IMR-90 (cell line): ENCODE measurements around the gene SRC. TPM values are rescaled to one million over a fixed set of nuclear protein-coding genes. Genes with fewer than 3 reads are reported as not detected.

Experiments
- ATAC-seq: fragments of 200-7000 bp; cut with Tn5 transposase; 2 replicates; pipeline ENCODE4 v1.9.1; 2020; ENCODE audit warnings: low read depth, mild to moderate bottlenecking, moderate library complexity
- BruUV-seq: library from RNA; stranded (reverse); fragments of 400-500 nt; replicated peaks from 2 replicates; lab custom pipeline; 2021; lab: Mats Ljungman, UMichigan
- CTCF ChIA-PET: fragments of 300-600 bp; formaldehyde crosslinking; extraction: SDS; loops from one replicate; lab custom pipeline; 2021; ENCODE audit warnings: antibody characterized with exemption; lab: Yijun Ruan, JAX
- POLR2A ChIA-PET: fragments of 300-600 bp; sonication (Branson Sonifier 250); formaldehyde crosslinking; loops from one replicate; lab custom pipeline; 2022; ENCODE audit warnings: antibody characterized with exemption; ENCODE audit not compliant: unreplicated experiment; lab: Charles Lee
- DNase-seq: peaks from one replicate; pipeline ENCODE4 v3.0.0; 2013
- H2AFZ ChIP-seq: replicated peaks from 2 replicates; pipeline ENCODE3; 2013; ENCODE audit warnings: low read length, mild to moderate bottlenecking; ENCODE audit not compliant: poor library complexity
- H2AK5ac ChIP-seq: 2 replicates; pipeline ENCODE4 v1.6.1; 2013; ENCODE audit warnings: low read depth, low read length, inconsistent platforms
- H2AK9ac ChIP-seq: replicated peaks from 2 replicates; pipeline ENCODE3; 2013; ENCODE audit warnings: mild to moderate bottlenecking, low read depth, low read length, moderate library complexity; ENCODE audit not compliant: poor library complexity
- H2BK120ac ChIP-seq: 2 replicates; pipeline ENCODE4 v1.6.1; 2013; ENCODE audit warnings: low read depth, low read length, inconsistent platforms
- H2BK15ac ChIP-seq: 3 replicates; pipeline ENCODE4 v1.6.1; 2013; ENCODE audit warnings: low read depth, low read length, inconsistent platforms
- H2BK20ac ChIP-seq: 2 replicates; pipeline ENCODE4 v1.6.1; 2013; ENCODE audit warnings: low read depth, mild to moderate bottlenecking, inconsistent platforms, low read length, moderate library complexity
- H2BK5ac ChIP-seq: 2 replicates; pipeline ENCODE4 v1.6.1; 2013; ENCODE audit warnings: mild to moderate bottlenecking, low read depth, low read length, inconsistent platforms; ENCODE audit not compliant: poor library complexity, severe bottlenecking
- H3K14ac ChIP-seq: replicated peaks from 2 replicates; pipeline ENCODE4 v1.6.1; 2013; ENCODE audit warnings: low read depth, low read length, inconsistent platforms
- H3K18ac ChIP-seq: 2 replicates; pipeline ENCODE4 v1.6.1; 2013; ENCODE audit warnings: low read depth, low read length, control low read depth
- H3K23ac ChIP-seq: 2 replicates; pipeline ENCODE4 v1.6.1; 2013; ENCODE audit warnings: low read depth, low read length, inconsistent platforms
- H3K27ac ChIP-seq: 2 replicates; pipeline ENCODE4 v1.5.1; 2013; ENCODE audit warnings: mild to moderate bottlenecking, control low read depth, low read length; ENCODE audit not compliant: insufficient read depth
- H3K27me3 ChIP-seq: 2 replicates; pipeline ENCODE4 v1.6.1; 2013; ENCODE audit warnings: low read length; ENCODE audit not compliant: control insufficient read depth, insufficient read depth
- H3K36me3 ChIP-seq: 2 replicates; pipeline ENCODE4 v1.6.1; 2013; ENCODE audit warnings: low read length, mixed read lengths; ENCODE audit not compliant: control insufficient read depth, insufficient read depth
- H3K4ac ChIP-seq: 2 replicates; pipeline ENCODE4 v1.6.1; 2013; ENCODE audit warnings: low read depth, low read length, inconsistent platforms
- H3K4me1 ChIP-seq: 2 replicates; pipeline ENCODE4 v1.6.1; 2013; ENCODE audit warnings: low read length, mixed read lengths; ENCODE audit not compliant: control insufficient read depth, insufficient read depth
- H3K4me2 ChIP-seq: 2 replicates; pipeline ENCODE4 v1.6.1; 2013; ENCODE audit warnings: low read depth, mild to moderate bottlenecking, control low read depth, low read length, moderate library complexity
- H3K4me3 ChIP-seq: 2 replicates; pipeline ENCODE4 v1.5.1; 2013; ENCODE audit warnings: low read depth, mild to moderate bottlenecking, control low read depth, low read length, moderate library complexity; ENCODE audit not compliant: insufficient read depth
- H3K56ac ChIP-seq: 2 replicates; pipeline ENCODE4 v1.6.1; 2013; ENCODE audit warnings: low read length, inconsistent platforms; ENCODE audit not compliant: insufficient read depth; ENCODE audit errors: extremely low read depth
- H3K79me1 ChIP-seq, 2 experiments: 2 replicates each; pipeline ENCODE4 v1.6.1; 2013; ENCODE audit warnings: low read length in 2 of 2, inconsistent platforms in 1 of 2, low read depth in 1 of 2
- H3K9ac ChIP-seq: 2 replicates; pipeline ENCODE4 v1.6.1; 2013; ENCODE audit warnings: low read depth, low read length, control low read depth
- H3K9me1 ChIP-seq: 2 replicates; pipeline ENCODE4 v1.6.1; 2013; ENCODE audit warnings: low read length, inconsistent platforms; ENCODE audit not compliant: insufficient read depth
- H3K9me3 ChIP-seq: 2 replicates; pipeline ENCODE4 v1.6.1; 2013; ENCODE audit warnings: low read length; ENCODE audit not compliant: control insufficient read depth, insufficient read depth
- H4K20me1 ChIP-seq: 2 replicates; pipeline ENCODE4 v1.6.1; 2013; ENCODE audit warnings: low read length, inconsistent platforms; ENCODE audit not compliant: insufficient read depth
- H4K5ac ChIP-seq: 2 replicates; pipeline ENCODE4 v1.6.1; 2013; ENCODE audit warnings: mild to moderate bottlenecking, low read depth, low read length, control low read depth
- H4K8ac ChIP-seq, 2 experiments: 2 replicates each; pipeline ENCODE4 v1.6.1; 2013; ENCODE audit warnings: low read depth in 2 of 2, low read length in 2 of 2, control low read depth in 1 of 2, inconsistent platforms in 1 of 2
- H4K91ac ChIP-seq: 2 replicates; pipeline ENCODE4 v1.6.1; 2013; ENCODE audit warnings: low read depth, low read length, inconsistent platforms; ENCODE audit not compliant: insufficient read depth
- BHLHE40 ChIP-seq: fragments of 150-350 bp; IDR thresholded peaks from 2 replicates; pipeline ENCODE4 v1.6.1; 2016; ENCODE audit warnings: mild to moderate bottlenecking, low read depth, low read length
- CEBPB ChIP-seq: IDR thresholded peaks from 2 replicates; pipeline ENCODE4 v1.6.1; 2012; ENCODE audit warnings: low read depth, low read length, improper control_type of control experiment
- CHD1 ChIP-seq: IDR thresholded peaks from 2 replicates; pipeline ENCODE4 v1.6.1; 2012; ENCODE audit warnings: low read depth, low read length, improper control_type of control experiment
- CTCF ChIP-seq: conservative IDR thresholded peaks from 2 replicates; pipeline ENCODE4 v1.5.1; 2012; ENCODE audit warnings: mild to moderate bottlenecking, low read depth, low read length, improper control_type of control experiment
- ELK1 ChIP-seq: fragments of 150-350 bp; IDR thresholded peaks from 2 replicates; pipeline ENCODE4 v1.6.1; 2016; ENCODE audit warnings: low read depth, mild to moderate bottlenecking, low read length, moderate library complexity, borderline replicate concordance
- FOS ChIP-seq: fragments of 150-350 bp; IDR thresholded peaks from 2 replicates; pipeline ENCODE4 v1.6.1; 2016; ENCODE audit warnings: low read depth, low read length
- MAFK ChIP-seq: IDR thresholded peaks from 2 replicates; pipeline ENCODE4 v1.6.1; 2012; ENCODE audit warnings: low read depth, low read length, improper control_type of control experiment
- MAZ ChIP-seq: IDR thresholded peaks from 2 replicates; pipeline ENCODE4 v1.6.1; 2012; ENCODE audit warnings: low read depth, mild to moderate bottlenecking, low read length, improper control_type of control experiment, moderate library complexity, borderline replicate concordance
- MXI1 ChIP-seq: IDR thresholded peaks from 2 replicates; pipeline ENCODE4 v1.6.1; 2012; ENCODE audit warnings: low read depth, mild to moderate bottlenecking, low read length, moderate library complexity, borderline replicate concordance
- NFE2L2 ChIP-seq: fragments of 150-350 bp; IDR thresholded peaks from 2 replicates; pipeline ENCODE4 v1.6.1; 2016; ENCODE audit warnings: low read depth, mild to moderate bottlenecking, low read length
- RAD21 ChIP-seq: IDR thresholded peaks from 2 replicates; pipeline ENCODE4 v1.6.1; 2012; ENCODE audit warnings: low read length, improper control_type of control experiment
- RCOR1 ChIP-seq: IDR thresholded peaks from 2 replicates; pipeline ENCODE4 v1.6.1; 2012; ENCODE audit warnings: mild to moderate bottlenecking, low read length, improper control_type of control experiment; ENCODE audit not compliant: insufficient replicate concordance
- RFX5 ChIP-seq: IDR thresholded peaks from 2 replicates; pipeline ENCODE4 v1.8.0; 2012; ENCODE audit warnings: low read depth, mild to moderate bottlenecking, low read length, moderate library complexity
- SMC3 ChIP-seq: fragments of 150-350 bp; IDR thresholded peaks from 2 replicates; pipeline ENCODE4 v1.6.1; 2016; ENCODE audit warnings: low read depth, mild to moderate bottlenecking, antibody characterized with exemption, low read length, moderate library complexity
- WGBS, 2 experiments: methylation state at CpG; one replicate each; pipeline versions ENCODE4 v1.1.5 to v1.1.7; 2013; ENCODE audit warnings: missing lambda C conversion rate in 2 of 2; ENCODE audit not compliant: insufficient read length in 1 of 2; ENCODE audit errors: extremely low coverage in 2 of 2; 5-methylcytosine and 5-hydroxymethylcytosine counted together
- dilution Hi-C: fragments of 300-500 bp; cut with HindIII; formaldehyde crosslinking; loops from one replicate; pipeline ENCODE4 v1.14.3; 2018; ENCODE audit warnings: low sequenced_read_pairs; ENCODE audit not compliant: unreplicated experiment
- in situ Hi-C: fragments of 300-500 bp; cut with MboI; formaldehyde crosslinking; loops from 3 replicates; pipeline ENCODE4 v1.14.3; 2019; ENCODE audit warnings: low sequenced_read_pairs, inconsistent platforms, mixed read lengths
- intact Hi-C: fragments of 100-400 bp; cut with micrococcal nuclease; formaldehyde crosslinking; loops from 2 replicates; pipeline ENCODE4 v1.10.0; 2022
- polyA plus RNA-seq, 3 experiments: library from polyadenylated mRNA; depleted of rRNA; stranded (reverse); fragments of >200 nt; gene quantifications; 2 replicates each; pipeline ENCODE4 v1.2.3, GENCODE V29; 2012; ENCODE audit warnings: low replicate concordance in 1 of 3
- total RNA-seq: library from RNA; depleted of rRNA; stranded (reverse); fragments of >200 nt; gene quantifications from 2 replicates; pipeline ENCODE4 v1.2.3, GENCODE V29; 2012

SRC gene
- total and polyA plus RNA-seq, 2 of the 4 experiments (the other 2 are of a cell fraction): 7.0 to 24.2 TPM

GRCh38 chr20:37333848-37334318 is 12.1 kb upstream of the SRC start:
- Histone ChIP-seq H3K9me1 (peaks cover 4% of the 10 kb centered on the region; the same call in 1 of the 2 replicates), H3K4me1 (peaks cover 8% of the 10 kb centered on the region), H3K14ac (no peak overlapping the region), H2BK5ac (no peak overlapping the region), H3K36me3 (no peaks in the 10 kb centered on the region), H4K91ac (no peak overlapping the region), H3K4me2 (no peak overlapping the region), H3K4ac (no peak overlapping the region), H3K18ac (no peak overlapping the region), H2AK5ac (0 out of 2 replicates have a peak overlapping the region, but pooled peaks have one; percentile 5), H3K79me1 (no peaks in the 10 kb centered on the region; a peak in 1 of 4 replicates), H4K20me1 (no peaks in the 10 kb centered on the region), H2BK120ac (no peak overlapping the region), H3K9me3 (no peaks in the 10 kb centered on the region), H4K8ac (no peak overlapping the region), H3K27me3 (no peaks in the 10 kb centered on the region), H2AFZ (peak overlapping the region; percentile 48), H3K56ac (no peak overlapping the region), H3K9ac (no peak overlapping the region), H3K4me3 (no peak overlapping the region), H4K5ac (no peak overlapping the region), H2AK9ac (no peak overlapping the region), H2BK20ac (no peak overlapping the region), H3K27ac (no peak overlapping the region), H2BK15ac (no peak overlapping the region), H3K23ac (no peak overlapping the region)
- no TSS peak for BruUV-seq
- in situ Hi-C loops (no loop called here), dilution Hi-C loops (no loop called here), intact Hi-C loops (no loop called here)
- 80% methylated on average over 3 of the region's 16 CpGs; no CpG with 5 or more reads in 1 of the 2 experiments for WGBS, 2 experiments
- ATAC-seq (no peak), DNase-seq (no peak)
- CTCF ChIA-PET: no interaction called here
- POLR2A ChIA-PET: no interaction called here
- TF ChIP-seq CEBPB (no peak), BHLHE40 (no peak), CHD1 (no peak), MAFK (no peak), RFX5 (no peak), FOS (no peak), RAD21 (no peak), MXI1 (no peak), NFE2L2 (no peak), RCOR1 (no peak), SMC3 (no peak), ELK1 (no peak), CTCF (no peak), MAZ (no peak)
